ENCODE data around the gene OIT3. TPM values are rescaled to one million over a fixed set of nuclear protein-coding genes. Genes with fewer than 3 reads are reported as not detected.

OIT3 gene
- total and polyA plus RNA-seq, 3 donors from 2014 or later = 0.68 to 1.4 (median 0.87) TPM

DNA sequence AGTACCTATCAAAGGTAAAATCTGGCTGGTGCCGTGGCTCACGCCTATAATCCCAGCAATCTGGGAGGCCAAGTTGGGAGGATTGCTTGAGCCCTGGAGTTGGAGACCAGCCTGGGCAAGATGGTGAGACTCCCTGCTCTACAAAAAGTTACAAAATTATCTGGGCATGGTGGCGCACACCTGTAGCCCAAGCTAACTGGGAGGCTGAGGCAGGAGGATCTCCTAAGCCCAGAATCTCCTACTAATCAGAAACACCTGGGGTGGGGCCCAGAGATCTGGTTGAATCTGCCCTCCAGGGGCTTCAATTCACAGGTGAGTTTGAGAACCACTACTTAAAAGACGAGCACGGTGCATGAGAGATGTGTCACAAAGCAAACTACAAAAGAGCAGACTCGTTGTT is 58.6 kb downstream of the OIT3 start:
- Histone ChIP-seq H3K36me3 (ENCODE audit: low read depth, missing control alignments) (no peaks in the 10 kb centered on the region), H3K9me3 (no peaks in the 10 kb centered on the region), H3K27me3 (no peaks in the 10 kb centered on the region), H3K4me1 (no peaks in the 10 kb centered on the region), H3K27ac (no peak overlapping the region), H3K4me3 (no peak overlapping the region)
- intact Hi-C loops (cut with DNase I; ENCODE audit: low total_unique reads) = no loop called here
- TF ChIP-seq POLR2A (IDR thresholded peaks at IDR 0.05) = no peak
- TF ChIP-seq, protein P1, sequence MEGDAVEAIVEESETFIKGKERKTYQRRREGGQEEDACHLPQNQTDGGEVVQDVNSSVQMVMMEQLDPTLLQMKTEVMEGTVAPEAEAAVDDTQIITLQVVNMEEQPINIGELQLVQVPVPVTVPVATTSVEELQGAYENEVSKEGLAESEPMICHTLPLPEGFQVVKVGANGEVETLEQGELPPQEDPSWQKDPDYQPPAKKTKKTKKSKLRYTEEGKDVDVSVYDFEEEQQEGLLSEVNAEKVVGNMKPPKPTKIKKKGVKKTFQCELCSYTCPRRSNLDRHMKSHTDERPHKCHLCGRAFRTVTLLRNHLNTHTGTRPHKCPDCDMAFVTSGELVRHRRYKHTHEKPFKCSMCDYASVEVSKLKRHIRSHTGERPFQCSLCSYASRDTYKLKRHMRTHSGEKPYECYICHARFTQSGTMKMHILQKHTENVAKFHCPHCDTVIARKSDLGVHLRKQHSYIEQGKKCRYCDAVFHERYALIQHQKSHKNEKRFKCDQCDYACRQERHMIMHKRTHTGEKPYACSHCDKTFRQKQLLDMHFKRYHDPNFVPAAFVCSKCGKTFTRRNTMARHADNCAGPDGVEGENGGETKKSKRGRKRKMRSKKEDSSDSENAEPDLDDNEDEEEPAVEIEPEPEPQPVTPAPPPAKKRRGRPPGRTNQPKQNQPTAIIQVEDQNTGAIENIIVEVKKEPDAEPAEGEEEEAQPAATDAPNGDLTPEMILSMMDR (IDR thresholded peaks at IDR 0.05) = no peak
- WGBS, 2 donors = 88 to 94% methylated on average over 6 of the region's 6 CpGs
- DNase-seq = no peak

DNA sequence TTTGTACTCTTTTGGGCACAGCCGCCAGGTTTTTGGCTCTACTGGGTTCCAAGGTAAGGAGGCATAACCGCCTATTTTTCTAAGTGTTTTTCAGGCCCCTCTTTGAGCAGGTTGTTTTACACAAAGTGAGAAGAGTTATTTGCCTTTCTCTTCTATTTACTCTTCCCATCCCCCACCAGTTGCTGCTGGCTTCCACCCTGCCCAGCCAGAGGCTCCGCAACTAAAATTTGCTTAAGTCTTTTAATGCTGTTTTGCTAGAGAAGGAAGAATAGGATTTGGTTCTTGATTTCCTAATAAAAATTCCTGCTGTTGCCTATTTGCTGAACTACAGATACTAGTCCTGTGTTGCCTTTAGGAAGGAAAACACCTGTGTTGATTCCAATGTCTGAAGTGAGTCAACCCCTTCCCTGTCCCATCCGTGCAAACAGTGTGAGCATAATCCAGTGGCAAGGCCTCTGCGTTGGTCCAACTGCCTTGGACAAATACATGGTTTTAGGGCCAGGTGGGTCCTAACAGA is 59.2 kb downstream of the OIT3 start:
- TF ChIP-seq, protein P1 (IDR thresholded peaks at IDR 0.05) = no peak
- TF ChIP-seq POLR2A (IDR thresholded peaks at IDR 0.05) = no peak
- no peaks in the 10 kb centered on the region for H3K27me3 ChIP-seq
- no peaks in the 10 kb centered on the region for H3K36me3 ChIP-seq (ENCODE audit: low read depth, missing control alignments)
- WGBS, 2 donors = 80 to 81% methylated on average over 5 of the region's 5 CpGs
- DNase-seq = no peak
- no peak overlapping the region for H3K27ac ChIP-seq
- no peaks in the 10 kb centered on the region for H3K4me1 ChIP-seq
- intact Hi-C loops (cut with DNase I; ENCODE audit: low total_unique reads) = no loop called here
- H3K9me3 ChIP-seq = no peaks in the 10 kb centered on the region
- H3K4me3 ChIP-seq = no peak overlapping the region

DNA sequence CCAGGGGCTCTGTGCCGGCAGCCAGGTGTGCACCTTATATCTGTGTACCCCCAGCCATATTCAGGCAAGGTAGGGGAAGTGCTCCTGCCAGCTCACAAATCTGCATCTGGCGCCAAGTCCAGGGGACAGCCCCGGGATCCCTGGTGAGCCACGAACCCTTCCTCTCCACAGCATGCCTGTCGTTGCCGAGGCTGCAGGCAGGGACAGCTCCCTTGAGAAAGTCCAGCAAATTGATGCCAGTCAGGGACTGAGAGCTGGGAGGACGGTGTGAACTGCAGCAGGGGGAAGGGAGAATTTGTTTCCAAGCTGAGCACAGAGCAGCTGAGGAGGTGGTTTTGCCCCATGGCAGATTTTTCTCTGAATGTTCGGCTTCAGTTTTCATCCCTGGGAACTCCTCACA is 60.1 kb downstream of the OIT3 start:
- H3K27ac ChIP-seq = no peak overlapping the region
- H3K36me3 ChIP-seq (ENCODE audit: low read depth, missing control alignments) = no peaks in the 10 kb centered on the region
- intact Hi-C loops (cut with DNase I; ENCODE audit: low total_unique reads) = no loop called here
- no peaks in the 10 kb centered on the region for H3K27me3 ChIP-seq
- H3K9me3 ChIP-seq = no peaks in the 10 kb centered on the region
- WGBS, 2 donors = 72 to 86% methylated on average over 4 to 8 of the region's 8 CpGs
- no peak overlapping the region for H3K4me3 ChIP-seq
- TF ChIP-seq POLR2A (IDR thresholded peaks at IDR 0.05) = no peak
- TF ChIP-seq, protein P1 (IDR thresholded peaks at IDR 0.05) = no peak
- DNase-seq = no peak
- H3K4me1 ChIP-seq = no peaks in the 10 kb centered on the region

DNA sequence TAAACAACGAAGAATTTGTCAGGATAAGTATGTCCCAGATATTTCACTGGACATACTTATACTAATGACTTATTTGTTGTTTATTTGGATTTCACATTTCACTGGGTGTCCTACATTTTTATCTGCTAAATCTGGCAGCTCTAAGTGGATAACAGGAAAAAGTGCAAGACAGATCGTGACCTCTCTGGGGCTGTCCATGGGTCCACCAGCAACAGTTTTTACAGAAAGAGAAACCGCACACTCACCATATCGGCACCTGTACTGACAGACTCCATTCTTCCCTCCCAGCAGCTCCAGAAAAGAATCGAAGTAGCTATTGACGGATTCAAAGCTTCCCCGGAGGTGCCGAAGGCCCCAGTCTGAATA is 60.7 kb downstream of the OIT3 start:
- Histone ChIP-seq H3K4me1 (no peaks in the 10 kb centered on the region), H3K9me3 (no peaks in the 10 kb centered on the region), H3K36me3 (ENCODE audit: low read depth, missing control alignments) (no peaks in the 10 kb centered on the region), H3K27ac (no peak overlapping the region), H3K4me3 (no peak overlapping the region), H3K27me3 (no peaks in the 10 kb centered on the region)
- 74 to 81% methylated on average over 5 to 8 of the region's 8 CpGs for WGBS, 2 donors
- no peak for DNase-seq
- intact Hi-C loops (cut with DNase I; ENCODE audit: low total_unique reads) = no loop called here
- TF ChIP-seq POLR2A (IDR thresholded peaks at IDR 0.05) = no peak
- TF ChIP-seq, protein P1 (IDR thresholded peaks at IDR 0.05) = no peak

All from testis (tissue), 3 donors.